SIG-M5 treated with dmso at 0.1 percent for 504 hours (cell line): ENCODE measurements around the gene FAM107B.
A peak's percentile ranks its signal among the peaks of the same experiment; 100 is the strongest.

Experiments used
- DNase-seq: peaks from one replicate; lab custom pipeline; 2025; ENCODE audit not compliant: unreplicated experiment; lab: John Stamatoyannopoulos, UW

FAM107B gene

DNA sequence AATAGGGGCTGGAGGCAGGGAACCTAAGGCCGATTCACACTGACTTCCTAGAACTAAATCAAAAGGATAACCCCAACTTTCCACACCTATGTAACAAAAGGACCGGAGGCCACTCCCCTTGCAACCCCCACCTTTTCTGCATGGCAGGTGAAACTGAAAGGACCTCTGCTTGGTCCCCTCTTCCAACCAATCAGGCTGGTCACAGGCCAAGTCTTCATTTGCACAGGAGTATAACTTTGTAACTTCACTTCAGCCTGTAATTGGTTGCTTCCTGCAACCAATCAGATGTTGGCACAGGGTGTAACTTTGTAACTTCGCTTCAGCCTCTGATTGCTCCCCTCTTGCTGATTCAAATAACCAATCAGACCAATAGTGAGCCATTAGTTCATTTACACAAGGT, 190.0 kb downstream of the FAM107B start:
- DNase-seq = no peak

DNA sequence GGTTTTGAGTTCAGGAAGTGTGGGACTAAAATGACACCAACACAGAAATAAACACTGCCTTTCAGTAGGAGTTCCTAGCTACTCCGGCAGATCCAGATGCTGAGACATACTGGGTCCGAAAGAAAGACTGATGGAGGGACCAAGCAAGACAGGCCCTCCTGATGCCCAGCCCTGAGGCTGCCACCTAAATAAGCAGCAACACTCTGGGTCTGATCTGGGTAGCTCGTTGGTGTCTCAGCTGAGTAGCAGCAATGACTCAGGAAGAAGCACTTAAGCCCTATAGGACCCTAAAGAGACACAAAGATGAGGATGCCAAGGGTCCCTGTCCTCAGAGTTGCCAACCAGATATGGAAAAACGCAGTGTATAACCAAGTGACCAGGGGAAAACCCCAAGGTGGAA, 190.7 kb downstream of the FAM107B start:
- no peak for DNase-seq

DNA sequence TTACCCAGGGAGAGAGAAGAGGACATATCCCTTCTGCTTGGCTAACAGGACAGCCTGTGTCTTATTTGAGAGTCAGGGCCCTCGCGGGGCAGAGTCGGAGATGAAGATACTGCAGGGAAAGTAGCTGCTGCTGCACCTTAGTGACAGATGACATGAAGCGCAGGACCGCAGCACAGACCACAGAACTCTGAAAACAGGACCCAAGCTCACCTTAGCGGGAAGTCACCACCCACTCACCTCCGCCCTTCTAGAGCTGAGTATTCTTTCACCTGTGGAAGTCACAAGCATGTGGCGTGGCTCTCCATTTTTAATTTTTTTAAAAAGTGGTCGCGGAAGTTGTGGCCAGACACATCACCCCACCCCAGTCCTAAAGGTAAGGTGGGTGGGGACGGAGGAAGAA, 191.4 kb downstream of the FAM107B start:
- DNase-seq = no peak

DNA sequence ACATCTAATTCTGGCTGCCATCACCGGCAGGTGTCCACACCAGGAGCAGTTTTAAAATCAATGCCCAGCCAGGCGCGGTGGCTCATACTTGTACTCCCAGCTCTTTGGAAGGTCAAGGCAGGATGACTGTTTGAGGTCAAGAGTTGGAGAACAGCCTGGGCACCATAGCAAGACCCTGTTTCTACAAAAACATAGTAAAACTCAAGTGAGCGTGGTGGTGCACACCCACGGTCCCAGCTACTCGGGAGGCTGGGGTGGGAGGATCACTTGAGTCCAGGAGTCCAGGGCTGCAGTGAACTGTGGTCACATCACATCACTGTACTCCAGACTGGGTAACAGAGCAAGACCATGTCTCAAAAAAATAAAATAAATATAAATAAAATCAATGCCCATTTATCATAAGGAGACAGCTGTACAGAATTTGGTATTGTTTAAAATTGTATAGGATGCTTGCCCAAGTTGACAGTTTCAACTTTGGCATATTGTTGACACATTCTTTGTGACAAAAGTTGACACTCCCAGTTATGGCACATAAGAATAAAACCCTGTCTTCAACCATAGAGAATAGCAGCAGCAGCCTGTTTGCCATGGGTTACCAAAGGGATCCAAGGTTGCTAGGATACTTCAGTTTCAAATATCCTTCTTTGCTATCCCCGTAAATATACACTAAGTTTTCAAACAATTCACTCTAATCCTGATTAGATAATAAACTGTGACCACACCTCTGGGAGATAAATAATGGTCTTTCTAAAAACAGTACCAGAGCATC, 193.0 kb downstream of the FAM107B start:
- DNase-seq = no peak

DNA sequence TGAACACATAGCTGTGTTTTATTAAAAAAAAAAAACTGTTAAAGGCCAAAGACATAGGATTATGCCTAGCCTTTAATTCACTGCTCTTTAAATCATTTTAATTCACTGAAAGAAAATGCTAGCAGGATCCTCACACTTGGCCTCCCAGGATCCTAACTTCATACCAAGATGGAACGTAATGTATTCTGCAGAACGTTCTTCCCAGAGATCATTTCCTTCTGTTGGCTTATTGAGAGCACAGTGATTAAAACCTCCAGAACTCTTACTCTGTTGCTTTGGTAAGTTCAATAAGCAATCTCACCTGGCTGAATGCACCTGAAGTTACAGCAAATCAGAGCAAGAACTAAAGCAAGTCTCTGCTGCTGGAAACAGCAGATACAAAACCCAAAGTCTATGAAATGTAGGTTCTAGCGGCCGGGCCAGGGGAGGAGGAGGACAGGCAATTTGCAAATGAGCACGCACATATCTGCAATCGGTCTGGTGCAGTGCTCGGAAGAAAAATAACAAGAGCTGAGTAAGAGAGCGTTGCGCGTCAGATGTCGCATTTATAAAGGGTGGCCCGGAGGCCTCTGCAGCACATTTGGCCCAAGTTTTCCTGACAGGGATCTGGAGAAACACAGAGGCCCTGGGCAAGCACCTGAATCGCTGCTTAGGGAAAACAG, 193.9 kb downstream of the FAM107B start:
- no peak for DNase-seq

DNA sequence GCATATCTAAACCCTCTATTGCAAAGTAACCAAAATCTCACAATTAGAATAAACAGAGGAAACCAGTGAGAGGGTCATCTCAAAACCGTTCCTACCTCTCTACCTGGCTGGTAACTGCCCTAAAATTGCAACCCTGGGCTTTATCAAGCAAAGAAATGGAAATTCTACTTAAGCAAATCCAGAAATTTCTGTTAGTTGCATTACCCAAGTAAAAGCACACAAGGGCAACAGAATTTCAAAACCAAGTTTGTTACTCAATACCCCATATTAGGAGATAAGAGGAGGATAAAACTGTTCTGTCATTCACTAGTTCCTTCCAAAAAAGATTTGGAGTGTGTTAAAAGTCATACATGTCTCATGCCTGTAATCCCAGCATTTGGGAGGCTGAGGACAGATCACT, 195.3 kb downstream of the FAM107B start:
- peak; percentile 82 for DNase-seq

DNA sequence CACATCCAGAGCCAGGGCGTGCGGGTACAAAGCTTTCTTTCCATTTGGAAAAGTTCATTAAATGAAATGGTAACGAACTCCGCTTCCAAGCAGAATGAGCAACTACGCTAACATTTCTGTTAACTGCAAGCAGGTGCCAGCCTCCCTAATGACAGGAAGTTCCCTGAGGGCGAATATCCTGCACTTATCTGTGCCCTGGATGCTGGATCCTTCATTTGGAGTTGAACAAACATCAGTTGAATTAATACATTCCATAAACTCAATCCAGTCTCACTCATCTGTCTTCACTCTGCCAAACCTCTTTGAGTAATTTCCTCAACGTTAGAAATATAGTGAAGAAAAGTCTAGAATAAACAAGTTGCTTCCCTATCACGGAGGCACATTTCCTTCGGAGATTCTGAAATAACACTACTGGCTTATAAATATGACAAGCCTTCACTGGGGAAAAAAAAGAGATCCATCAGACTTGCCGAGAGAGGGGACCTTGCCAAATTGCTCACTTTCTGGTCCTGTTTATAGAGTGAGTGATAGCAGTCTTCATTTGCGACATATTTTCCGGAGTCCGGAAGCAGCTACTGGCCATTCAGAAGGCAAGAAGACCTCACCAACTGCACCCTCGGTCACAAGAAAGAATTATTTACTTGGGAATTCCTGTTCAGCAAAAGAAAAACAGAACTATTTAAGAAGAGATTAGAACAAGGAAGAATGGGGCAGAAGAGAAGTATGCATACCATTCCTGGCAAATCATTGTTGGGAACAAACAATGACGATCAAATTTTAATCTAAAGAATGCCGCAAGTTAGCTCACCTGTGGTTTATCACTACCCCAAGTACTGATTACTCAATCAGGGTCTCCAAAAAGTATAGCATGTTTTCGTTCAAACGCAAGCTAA, 196.4 kb downstream of the FAM107B start:
- DNase-seq = no peak

DNA sequence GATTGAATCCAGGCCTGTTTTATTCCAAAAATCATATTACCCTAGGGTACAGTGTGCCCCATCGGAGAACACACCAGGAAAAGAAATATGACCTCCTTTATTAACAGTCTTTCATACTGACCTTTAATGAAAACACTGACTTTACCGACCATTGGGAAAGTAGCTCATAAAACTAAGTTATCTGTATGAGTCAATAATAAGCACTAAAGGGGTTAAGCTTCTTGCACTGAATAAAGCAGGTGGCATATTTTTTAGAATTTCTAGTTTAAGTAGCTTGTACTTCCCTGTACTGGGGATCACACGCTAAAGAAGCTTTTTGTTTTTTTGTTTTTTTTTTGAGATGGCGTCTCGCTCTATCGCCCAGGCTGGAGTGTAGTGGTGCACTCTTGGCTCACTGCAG, 199.8 kb downstream of the FAM107B start:
- DNase-seq = no peak

DNA sequence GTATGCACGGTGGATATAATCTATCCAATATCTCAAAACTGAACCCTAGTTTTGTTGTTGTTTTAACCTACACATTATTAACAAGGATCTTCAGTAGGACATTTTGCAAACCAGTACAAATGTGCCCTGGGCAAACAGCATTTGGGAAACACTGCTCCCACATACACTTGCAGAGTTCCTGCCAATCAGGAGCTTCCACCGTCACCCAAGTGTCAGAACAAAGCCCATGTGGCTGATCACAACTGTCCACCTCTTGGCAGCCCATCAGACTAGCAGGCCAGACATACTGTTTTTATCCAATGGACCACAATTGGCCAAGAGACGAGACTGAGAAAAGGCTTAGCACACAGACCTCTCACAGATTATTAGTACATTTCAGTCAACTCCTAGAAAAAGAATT, 200.4 kb downstream of the FAM107B start:
- DNase-seq = no peak

DNA sequence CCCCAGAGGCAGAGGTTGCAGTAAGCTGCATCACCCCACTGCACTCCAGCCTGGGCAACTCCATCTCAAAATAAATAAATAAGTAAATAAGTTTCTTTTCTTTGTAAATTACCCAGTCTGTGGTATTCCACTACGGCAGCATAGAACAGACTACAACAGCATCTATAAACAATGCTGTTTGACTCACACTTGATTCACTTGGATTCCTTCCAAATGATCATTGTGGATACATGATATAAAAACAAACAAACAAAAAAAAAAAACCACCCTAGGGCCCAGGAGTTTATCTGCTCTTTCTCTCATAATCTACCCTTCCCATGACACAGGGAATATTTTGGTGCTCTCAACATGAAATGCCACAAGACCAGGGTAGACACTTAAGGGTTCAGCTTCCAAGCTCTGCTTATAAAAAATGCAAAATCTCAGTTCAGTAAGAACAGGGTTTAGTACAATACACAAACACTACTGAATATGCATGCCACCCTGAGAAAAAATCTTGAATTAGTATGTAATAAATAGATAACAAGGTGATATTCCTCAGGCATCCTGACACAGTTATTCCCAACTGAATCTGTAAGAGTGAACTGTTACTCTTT, 200.9 kb downstream of the FAM107B start:
- DNase-seq = no peak

DNA sequence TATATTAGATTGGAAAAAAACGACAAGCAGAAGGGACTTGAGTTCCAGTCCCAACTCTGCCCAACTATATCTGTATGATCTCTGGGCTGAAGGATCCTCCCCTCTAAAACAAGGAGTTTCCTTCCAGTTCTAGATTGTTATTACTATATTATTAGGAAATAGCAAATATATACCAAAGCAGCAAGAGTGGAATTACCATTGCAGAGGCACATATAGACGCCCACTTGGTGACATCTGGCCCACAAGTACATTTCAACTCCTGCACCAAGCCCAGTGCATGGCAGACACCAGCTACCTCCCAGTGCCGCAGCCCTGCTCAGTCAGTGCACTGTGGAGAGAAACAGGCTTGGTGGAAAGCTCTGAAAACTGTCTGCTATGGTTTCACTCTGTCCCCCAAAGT, 201.9 kb downstream of the FAM107B start:
- DNase-seq = no peak

DNA sequence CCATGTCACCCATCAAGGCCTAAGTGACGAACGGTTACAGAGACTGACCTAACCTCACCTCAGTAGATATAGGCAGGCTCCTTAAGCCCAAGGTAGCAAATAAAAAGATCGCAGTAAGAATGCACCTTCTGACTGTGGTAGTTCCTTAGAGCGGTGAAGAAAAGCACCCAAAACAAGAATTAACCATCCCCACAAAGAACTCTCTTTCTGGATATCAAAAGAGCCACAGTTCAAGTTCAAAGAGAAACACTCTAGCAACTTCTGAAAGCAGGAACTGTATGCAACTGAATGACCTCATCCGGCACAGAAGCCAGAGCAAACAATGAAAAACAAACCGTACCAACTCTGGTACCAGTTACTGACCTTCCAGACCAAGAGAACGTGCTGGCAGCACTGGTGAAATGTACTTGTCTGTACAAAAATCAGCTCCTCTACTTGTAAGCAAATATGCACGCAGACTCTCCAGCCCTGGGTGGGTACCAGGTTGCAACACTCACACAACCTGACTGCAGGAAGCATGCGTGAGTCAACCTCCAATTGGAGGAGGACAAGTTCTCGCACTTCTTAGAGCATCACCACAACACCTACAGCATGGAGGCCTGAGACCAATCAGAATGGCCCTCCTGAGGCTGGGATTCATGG, 202.7 kb downstream of the FAM107B start:
- peak; percentile 24 for DNase-seq

DNA sequence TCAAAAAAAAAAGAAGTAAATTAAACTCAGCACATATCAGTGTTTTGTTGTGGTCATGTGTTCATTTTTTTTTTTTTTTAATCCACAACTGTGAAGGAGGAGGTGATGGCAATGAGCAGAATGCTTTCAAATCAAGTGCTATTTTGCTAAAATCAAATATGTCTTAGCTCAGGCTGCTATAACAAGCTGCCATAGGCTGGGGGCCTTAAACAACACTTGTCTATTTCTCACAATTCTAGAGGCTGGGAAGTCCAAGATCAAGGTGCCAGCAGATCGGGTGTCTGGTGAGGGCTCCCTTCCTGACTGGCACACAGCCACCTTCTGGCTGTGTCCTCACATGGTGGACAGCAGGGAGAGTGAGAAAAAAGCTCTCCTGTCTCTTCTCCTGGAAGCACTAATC, 203.9 kb downstream of the FAM107B start:
- no peak for DNase-seq

DNA sequence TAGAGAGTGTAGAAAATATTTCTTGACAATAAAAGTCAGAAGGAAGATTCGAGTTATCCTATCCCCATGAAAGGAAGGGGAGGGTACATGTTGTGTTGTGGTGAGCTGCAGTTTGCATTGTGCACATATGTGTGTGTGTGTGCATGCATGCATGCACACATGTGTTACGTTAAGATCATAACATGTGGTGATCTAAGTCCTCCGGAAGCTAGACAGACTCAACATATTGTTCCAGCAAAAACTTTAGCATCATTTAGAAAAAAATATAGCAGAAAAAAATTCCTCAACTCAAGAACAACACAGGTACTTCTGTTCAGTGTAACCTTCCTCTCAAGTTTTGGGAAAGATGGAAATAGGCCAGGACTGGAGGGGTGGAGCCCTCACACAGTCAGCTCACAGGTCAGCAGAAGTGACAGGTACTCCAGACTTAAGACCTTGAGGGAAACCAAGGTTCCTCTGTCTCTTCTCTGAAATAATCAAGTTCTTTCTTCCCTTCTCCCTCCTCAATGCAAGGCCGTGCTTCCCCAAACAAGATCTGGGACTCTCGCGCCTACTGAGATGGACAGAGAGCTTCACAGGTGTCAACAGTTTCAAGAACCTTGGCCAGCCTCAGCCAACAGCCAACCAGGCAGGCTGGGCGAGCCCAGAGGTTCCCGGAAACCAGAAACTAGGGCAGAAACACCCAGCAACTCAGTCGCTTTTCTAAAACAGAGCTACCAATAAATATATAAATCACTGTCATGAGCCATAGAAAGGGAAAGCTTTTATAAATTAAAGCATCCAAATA, 205.2 kb downstream of the FAM107B start:
- DNase-seq = no peak

DNA sequence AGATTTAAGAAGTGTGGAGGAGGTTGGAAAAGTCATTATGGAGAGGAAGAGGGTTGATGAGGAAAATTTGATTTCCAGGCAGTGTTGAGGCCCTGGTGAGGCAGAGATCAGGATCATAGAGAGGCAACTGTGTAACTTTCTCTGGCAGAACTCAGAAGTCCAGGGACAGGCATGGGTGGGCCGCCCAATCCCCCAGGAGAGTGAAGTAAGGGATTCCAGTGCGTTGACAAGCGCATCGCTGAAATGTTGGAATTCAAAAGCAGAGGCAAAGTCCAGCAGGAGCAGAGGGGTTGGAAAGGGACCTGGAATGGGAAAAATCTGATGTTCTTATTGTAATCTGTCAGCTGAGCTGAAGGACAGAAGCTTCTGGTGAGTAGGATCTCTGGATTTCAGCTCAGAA, 207.3 kb downstream of the FAM107B start:
- no peak for DNase-seq

DNA sequence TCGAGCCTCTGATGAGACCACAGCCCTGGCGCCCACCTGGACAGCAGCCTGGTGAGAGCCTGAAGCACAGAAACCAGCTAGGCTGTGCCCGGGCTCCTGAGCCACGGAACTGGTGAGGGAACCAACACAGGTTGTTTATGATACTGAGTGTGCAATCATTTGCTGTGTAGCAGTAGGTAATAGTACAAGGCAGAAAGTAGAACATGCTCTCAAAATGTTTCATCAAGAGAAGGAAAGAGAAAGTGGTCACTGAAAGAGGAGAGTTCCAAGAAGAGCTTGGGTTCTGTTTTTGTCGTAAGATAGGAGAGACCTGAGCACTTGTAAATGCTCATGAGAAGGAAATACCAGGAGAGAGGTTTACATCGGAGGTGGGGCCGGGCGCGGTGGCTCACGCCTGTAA, 208.2 kb downstream of the FAM107B start:
- DNase-seq = no peak

DNA sequence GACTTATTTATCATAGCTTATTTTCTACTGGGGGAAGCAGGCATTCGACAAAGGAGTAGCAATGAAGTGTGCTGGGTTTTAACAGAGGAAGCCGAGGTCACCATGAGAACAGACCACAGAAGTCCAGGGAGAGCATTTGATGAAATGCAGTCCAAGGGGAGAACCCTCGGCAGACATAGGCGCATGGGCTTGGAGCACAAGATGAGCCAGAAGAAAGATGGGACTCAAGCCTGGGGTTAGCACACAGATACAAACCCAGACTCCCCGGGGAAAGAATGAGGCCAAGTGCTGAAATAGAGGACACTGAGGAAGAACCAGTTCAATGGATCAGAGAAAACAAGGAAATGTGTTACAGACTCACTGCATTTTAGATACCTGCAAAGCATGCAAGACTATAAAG, 209.5 kb downstream of the FAM107B start:
- DNase-seq = no peak

DNA sequence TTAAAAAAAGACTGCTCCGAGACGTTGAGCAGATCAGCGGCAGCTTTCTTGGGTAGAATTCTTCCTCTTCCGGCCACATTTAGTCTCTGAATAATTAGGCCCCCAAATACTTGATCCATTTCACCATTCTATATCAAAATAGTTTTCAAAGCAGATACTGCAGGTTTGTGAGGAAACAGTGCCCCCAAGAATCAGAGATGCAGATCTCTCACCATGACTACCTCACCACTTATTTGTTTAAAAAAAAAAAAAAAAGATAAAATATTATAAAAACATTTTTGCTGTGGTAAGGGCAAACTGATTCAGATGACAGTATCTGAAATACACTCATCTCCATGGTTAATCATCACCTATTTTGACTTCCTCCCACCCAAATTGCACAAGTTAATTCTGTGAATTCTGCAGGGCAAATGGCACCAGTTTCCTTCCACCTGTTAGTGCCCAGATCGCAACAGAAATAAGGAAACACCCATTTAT, 210.4 kb downstream of the FAM107B start:
- DNase-seq = no peak

DNA sequence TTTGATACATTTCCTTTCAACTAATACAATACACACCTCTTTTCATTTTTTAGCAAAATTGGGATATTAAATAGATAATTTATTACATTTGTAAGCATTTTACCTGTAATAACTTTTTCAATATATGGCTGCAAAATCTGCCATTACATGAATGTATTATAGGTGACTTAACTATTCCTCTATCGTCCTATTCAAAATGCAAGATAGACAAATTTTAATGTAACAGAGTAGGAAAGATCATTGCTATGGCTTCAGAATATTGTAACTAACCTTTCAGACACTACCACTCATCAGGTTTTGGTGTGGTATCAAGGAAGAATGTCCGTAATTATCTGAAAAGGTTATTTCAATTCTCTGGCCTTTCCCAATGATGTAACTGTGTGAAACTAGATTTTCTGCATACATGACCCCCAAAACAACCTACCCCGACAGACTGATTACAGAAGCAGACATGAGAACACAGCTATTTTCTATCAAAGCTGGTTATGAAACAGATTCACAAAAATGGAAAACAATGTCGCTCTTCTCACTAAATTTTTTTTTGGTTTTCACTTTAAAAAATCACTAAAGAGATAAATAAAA, 211.2 kb downstream of the FAM107B start:
- DNase-seq = no peak

DNA sequence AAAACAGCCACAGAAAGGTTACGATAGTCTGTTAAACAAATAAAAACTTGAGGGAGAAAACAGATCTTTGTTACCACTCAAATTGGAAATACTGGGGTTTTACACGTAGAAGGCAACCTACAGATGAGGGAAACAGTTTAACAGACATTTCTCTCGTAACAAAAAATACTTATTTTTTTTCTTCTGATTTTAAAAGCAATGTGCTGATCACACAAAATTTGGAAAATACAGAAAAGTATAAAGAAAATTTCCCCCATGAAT, 211.7 kb downstream of the FAM107B start:
- DNase-seq = no peak
